Measurements from ENCODE around the gene SP4. TPM values are rescaled to one million over a fixed set of nuclear protein-coding genes. Genes with fewer than 3 reads are reported as not detected.

Gene SP4
- total RNA-seq, 2 donors from 2014 or later = 10.9 to 14.1 TPM

DNA sequence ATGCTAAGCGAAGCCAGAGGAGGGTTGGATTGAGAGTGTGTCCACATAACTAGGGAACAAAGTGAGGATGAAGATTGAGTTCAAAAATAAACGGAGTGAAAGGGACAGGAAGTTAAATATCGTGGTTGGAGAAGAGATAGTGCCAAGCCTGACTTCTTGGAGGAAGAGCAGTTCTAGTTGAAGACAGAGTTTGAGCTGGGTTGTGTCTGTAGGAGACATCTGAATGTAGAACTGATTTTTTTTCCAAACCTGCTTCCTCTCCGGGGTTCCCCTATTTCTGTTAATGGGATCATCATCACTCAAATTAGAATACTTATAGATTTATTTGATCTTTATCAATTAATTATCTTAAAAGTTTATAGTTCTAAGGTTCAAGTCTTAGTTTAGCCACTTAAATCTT lies 35.6 kb downstream of the SP4 start:
- no peaks in the 10 kb centered on the region for H3K4me1 ChIP-seq (replicated peaks)
- no peak overlapping the region for H3K27ac ChIP-seq
- no peaks in the 10 kb centered on the region for H3K9me3 ChIP-seq
- TF ChIP-seq, protein P1, sequence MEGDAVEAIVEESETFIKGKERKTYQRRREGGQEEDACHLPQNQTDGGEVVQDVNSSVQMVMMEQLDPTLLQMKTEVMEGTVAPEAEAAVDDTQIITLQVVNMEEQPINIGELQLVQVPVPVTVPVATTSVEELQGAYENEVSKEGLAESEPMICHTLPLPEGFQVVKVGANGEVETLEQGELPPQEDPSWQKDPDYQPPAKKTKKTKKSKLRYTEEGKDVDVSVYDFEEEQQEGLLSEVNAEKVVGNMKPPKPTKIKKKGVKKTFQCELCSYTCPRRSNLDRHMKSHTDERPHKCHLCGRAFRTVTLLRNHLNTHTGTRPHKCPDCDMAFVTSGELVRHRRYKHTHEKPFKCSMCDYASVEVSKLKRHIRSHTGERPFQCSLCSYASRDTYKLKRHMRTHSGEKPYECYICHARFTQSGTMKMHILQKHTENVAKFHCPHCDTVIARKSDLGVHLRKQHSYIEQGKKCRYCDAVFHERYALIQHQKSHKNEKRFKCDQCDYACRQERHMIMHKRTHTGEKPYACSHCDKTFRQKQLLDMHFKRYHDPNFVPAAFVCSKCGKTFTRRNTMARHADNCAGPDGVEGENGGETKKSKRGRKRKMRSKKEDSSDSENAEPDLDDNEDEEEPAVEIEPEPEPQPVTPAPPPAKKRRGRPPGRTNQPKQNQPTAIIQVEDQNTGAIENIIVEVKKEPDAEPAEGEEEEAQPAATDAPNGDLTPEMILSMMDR (IDR thresholded peaks at IDR 0.05) = no peak
- no peak for TF ChIP-seq POLR2A (IDR thresholded peaks at IDR 0.05)
- no peak for TF ChIP-seq POLR2AphosphoS5 (IDR thresholded peaks at IDR 0.05)
- 79% methylated on average over 4 of the region's 4 CpGs for WGBS
- intact Hi-C loops (cut with DNase I) = no loop called here
- no peaks in the 10 kb centered on the region for H3K27me3 ChIP-seq (replicated peaks; ENCODE audit: insufficient read depth)
- H3K36me3 ChIP-seq = no peaks in the 10 kb centered on the region
- DNase-seq (ENCODE audit: low spot score) = no peak
- no peak overlapping the region for H3K4me3 ChIP-seq

DNA sequence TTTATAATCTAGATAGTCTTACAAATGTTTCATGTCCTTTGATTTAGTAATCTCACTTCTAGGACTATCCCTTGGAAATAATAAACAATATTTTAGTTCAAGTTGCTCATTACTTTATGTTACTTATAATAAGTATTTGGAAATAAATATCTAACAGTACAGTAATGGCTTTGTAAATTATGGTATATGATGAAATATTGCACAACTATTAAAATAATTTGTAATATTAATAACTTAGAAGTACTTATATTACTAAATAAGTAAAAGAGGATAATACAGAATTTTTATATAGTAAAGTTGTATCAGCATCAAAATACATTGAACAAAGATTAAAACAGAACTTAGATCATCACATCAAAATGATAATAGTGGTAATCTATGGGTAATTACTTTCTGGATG lies 41.1 kb downstream of the SP4 start:
- no peak for DNase-seq (ENCODE audit: low spot score)
- no peaks in the 10 kb centered on the region for H3K4me1 ChIP-seq (replicated peaks)
- TF ChIP-seq POLR2AphosphoS5 (IDR thresholded peaks at IDR 0.05) (no peak), POLR2A (IDR thresholded peaks at IDR 0.05) (no peak)
- TF ChIP-seq, protein P1 (IDR thresholded peaks at IDR 0.05) = no peak
- no peak overlapping the region for H3K4me3 ChIP-seq
- H3K27me3 ChIP-seq (replicated peaks; ENCODE audit: insufficient read depth) = no peaks in the 10 kb centered on the region
- no peaks in the 10 kb centered on the region for H3K36me3 ChIP-seq
- intact Hi-C loops (cut with DNase I) = no loop called here
- no peak overlapping the region for H3K27ac ChIP-seq
- H3K9me3 ChIP-seq = no peaks in the 10 kb centered on the region

DNA sequence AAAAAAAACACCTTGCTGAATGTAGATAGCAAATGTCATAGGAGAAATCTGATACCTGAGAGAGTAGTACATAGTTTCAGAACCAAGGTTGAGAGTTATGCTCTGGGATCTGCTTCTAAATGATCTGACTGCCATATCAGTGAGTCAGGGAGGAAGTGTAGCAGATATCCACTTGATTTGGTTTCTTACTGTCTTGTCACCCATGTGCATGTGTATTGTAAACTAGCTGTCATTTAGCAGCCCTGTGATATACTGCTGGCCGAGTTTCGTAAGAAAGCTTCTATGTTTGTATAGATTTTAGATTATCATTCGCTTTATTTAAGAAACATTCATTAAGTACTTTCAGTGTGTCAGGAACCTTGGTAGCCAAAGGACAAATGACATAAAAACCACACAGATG lies 42.0 kb downstream of the SP4 start:
- no peak for DNase-seq (ENCODE audit: low spot score)
- Histone ChIP-seq H3K4me1 (replicated peaks) (no peaks in the 10 kb centered on the region), H3K27ac (no peak overlapping the region), H3K4me3 (no peak overlapping the region), H3K36me3 (no peaks in the 10 kb centered on the region), H3K27me3 (replicated peaks; ENCODE audit: insufficient read depth) (no peaks in the 10 kb centered on the region), H3K9me3 (no peaks in the 10 kb centered on the region)
- no peak for TF ChIP-seq POLR2A (IDR thresholded peaks at IDR 0.05)
- no peak for TF ChIP-seq POLR2AphosphoS5 (IDR thresholded peaks at IDR 0.05)
- TF ChIP-seq, protein P1 (IDR thresholded peaks at IDR 0.05) = no peak
- intact Hi-C loops (cut with DNase I) = no loop called here
- 82% methylated on average over 3 of the region's 3 CpGs for WGBS

DNA sequence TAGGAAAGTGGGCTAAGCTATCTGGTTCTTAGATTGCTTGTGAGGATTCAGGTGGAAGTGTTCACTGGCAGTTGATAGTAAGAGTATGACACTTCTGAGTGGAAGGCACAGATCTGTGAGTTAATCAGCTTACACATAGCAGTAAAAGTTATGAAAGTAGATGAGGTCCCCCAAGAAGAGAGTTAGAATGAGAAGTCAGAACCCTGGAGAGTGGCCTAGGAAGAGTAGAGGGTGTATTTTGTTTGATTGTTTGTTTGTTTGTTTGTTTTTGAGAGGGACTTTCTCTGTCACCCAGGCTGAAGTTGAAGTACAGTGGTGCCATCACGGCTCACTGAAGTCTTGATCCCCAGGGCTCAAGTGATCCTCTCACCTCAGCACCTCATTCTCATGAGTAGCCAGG lies 44.1 kb downstream of the SP4 start:
- no peaks in the 10 kb centered on the region for H3K4me1 ChIP-seq (replicated peaks)
- WGBS = 61% methylated on average over 1 of the region's 1 CpG
- TF ChIP-seq POLR2A (IDR thresholded peaks at IDR 0.05) (no peak), POLR2AphosphoS5 (IDR thresholded peaks at IDR 0.05) (no peak)
- TF ChIP-seq, protein P1 (IDR thresholded peaks at IDR 0.05) = no peak
- intact Hi-C loops (cut with DNase I) = no loop called here
- no peaks in the 10 kb centered on the region for H3K36me3 ChIP-seq
- no peaks in the 10 kb centered on the region for H3K9me3 ChIP-seq
- H3K27ac ChIP-seq = no peak overlapping the region
- no peaks in the 10 kb centered on the region for H3K27me3 ChIP-seq (replicated peaks; ENCODE audit: insufficient read depth)
- H3K4me3 ChIP-seq = no peak overlapping the region
- DNase-seq (ENCODE audit: low spot score) = no peak

DNA sequence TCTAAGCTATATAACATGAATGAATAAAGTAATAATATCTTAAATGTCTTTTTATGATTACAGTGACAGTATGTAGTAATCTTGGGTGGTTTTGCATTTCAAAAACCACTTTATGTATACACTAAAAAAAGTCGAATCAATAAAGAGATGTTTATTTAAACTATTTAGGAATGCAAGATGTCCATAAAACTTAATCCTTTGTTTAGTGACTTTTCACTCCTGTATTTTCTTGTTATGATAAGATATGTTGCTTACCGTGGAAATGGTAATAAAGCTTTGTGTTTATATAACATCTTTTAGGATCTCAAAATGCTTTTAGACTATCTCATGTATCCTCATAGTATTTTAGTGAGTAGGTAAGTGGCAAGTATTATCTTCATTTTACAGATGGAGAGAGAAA lies 48.5 kb downstream of the SP4 start:
- DNase-seq (ENCODE audit: low spot score) = no peak
- intact Hi-C loops (cut with DNase I) = no loop called here
- Histone ChIP-seq H3K4me1 (replicated peaks) (no peaks in the 10 kb centered on the region), H3K27me3 (replicated peaks; ENCODE audit: insufficient read depth) (no peaks in the 10 kb centered on the region), H3K9me3 (no peaks in the 10 kb centered on the region), H3K36me3 (no peaks in the 10 kb centered on the region), H3K27ac (no peak overlapping the region), H3K4me3 (no peak overlapping the region)
- WGBS = 29% methylated on average over 2 of the region's 2 CpGs
- no peak for TF ChIP-seq POLR2A (IDR thresholded peaks at IDR 0.05)
- TF ChIP-seq POLR2AphosphoS5 (IDR thresholded peaks at IDR 0.05) = no peak
- TF ChIP-seq, protein P1 (IDR thresholded peaks at IDR 0.05) = no peak

All from prostate gland (tissue), 2 donors.